Transverse colon (tissue), 3 donors: ENCODE data around the gene ZGLP1.

ENCODE experiments used
- EP300 ChIP-seq: sonication (generic); formaldehyde crosslinking; IDR thresholded peaks from one replicate; pipeline ENCODE4 v1.6.1; 2017; ENCODE audit warnings: antibody characterized with exemption, low read depth
- TF ChIP-seq, protein P1 (sequence below), 5 experiments: fragments of 200-600 bp in 3 of 5; fragments of 450-650 bp in 2 of 5; sonication (generic) in 3 of 5; IDR thresholded peaks; 1 replicate in 2 of 5; 2 replicates in 3 of 5; pipeline ENCODE4 v1.5.1; 2016 to 2017; ENCODE audit warnings: antibody characterized with exemption in 5 of 5, inconsistent platforms in 3 of 5, mild to moderate bottlenecking in 2 of 5, moderate library complexity in 1 of 5

DNA sequence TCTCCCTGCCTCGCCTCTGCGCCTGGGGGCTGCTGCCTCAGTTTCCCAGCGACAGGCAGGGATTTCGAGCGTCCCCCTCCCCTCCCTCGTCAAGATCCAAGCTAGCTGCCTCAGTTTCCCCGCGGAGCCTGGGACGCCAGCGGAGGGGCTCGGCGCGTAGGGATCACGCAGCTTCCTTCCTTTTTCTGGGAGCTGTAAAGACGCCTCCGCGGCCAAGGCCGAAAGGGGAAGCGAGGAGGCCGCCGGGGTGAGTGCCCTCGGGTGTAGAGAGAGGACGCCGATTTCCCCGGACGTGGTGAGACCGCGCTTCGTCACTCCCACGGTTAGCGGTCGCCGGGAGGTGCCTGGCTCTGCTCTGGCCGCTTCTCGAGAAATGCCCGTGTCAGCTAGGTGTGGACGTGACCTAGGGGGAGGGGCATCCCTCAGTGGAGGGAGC lies 39.4 kb downstream of the ZGLP1 start:
- TF ChIP-seq EP300 = no peak
- TF ChIP-seq, protein P1, sequence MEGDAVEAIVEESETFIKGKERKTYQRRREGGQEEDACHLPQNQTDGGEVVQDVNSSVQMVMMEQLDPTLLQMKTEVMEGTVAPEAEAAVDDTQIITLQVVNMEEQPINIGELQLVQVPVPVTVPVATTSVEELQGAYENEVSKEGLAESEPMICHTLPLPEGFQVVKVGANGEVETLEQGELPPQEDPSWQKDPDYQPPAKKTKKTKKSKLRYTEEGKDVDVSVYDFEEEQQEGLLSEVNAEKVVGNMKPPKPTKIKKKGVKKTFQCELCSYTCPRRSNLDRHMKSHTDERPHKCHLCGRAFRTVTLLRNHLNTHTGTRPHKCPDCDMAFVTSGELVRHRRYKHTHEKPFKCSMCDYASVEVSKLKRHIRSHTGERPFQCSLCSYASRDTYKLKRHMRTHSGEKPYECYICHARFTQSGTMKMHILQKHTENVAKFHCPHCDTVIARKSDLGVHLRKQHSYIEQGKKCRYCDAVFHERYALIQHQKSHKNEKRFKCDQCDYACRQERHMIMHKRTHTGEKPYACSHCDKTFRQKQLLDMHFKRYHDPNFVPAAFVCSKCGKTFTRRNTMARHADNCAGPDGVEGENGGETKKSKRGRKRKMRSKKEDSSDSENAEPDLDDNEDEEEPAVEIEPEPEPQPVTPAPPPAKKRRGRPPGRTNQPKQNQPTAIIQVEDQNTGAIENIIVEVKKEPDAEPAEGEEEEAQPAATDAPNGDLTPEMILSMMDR (IDR thresholded peaks at IDR 0.05) = no peak
